ENCODE measurements around the gene ZNF197. TPM values are rescaled to one million over a fixed set of nuclear protein-coding genes. Genes with fewer than 3 reads are reported as not detected.

Gene ZNF197
- total RNA-seq, 1 experiment from 2014 or later: 7.0 TPM

- no peaks in the 10 kb centered on the region for H3K36me3 ChIP-seq (ENCODE audit: control insufficient read depth, insufficient read depth, low read length)
- H3K27me3 ChIP-seq (ENCODE audit: control insufficient read depth, insufficient read depth, low read length): no peaks in the 10 kb centered on the region
- no peak overlapping the region for H3K4me3 ChIP-seq (ENCODE audit: low read depth in 2 of 2, low read length in 2 of 2)
- ATAC-seq (no peak), DNase-seq (ENCODE audit: low read depth, low spot score) (no peak)
- POLR2A ChIA-PET: no interaction called here
- H3K4me1 ChIP-seq (ENCODE audit: control insufficient read depth, insufficient read depth, low read length): no peaks in the 10 kb centered on the region
- TF ChIP-seq SIN3A (IDR thresholded peaks at IDR 0.05; ENCODE audit: borderline replicate concordance, insufficient read depth, low read depth, low read length) (no peak), CTCF (IDR thresholded peaks at IDR 0.05) (no peak), POLR2AphosphoS5 (IDR thresholded peaks at IDR 0.05; ENCODE audit: low read depth, low read length) (no peak), TCF7L2 (IDR thresholded peaks at IDR 0.05; ENCODE audit: low read depth, low read length) (no peak)
- TF ChIP-seq, protein P1, sequence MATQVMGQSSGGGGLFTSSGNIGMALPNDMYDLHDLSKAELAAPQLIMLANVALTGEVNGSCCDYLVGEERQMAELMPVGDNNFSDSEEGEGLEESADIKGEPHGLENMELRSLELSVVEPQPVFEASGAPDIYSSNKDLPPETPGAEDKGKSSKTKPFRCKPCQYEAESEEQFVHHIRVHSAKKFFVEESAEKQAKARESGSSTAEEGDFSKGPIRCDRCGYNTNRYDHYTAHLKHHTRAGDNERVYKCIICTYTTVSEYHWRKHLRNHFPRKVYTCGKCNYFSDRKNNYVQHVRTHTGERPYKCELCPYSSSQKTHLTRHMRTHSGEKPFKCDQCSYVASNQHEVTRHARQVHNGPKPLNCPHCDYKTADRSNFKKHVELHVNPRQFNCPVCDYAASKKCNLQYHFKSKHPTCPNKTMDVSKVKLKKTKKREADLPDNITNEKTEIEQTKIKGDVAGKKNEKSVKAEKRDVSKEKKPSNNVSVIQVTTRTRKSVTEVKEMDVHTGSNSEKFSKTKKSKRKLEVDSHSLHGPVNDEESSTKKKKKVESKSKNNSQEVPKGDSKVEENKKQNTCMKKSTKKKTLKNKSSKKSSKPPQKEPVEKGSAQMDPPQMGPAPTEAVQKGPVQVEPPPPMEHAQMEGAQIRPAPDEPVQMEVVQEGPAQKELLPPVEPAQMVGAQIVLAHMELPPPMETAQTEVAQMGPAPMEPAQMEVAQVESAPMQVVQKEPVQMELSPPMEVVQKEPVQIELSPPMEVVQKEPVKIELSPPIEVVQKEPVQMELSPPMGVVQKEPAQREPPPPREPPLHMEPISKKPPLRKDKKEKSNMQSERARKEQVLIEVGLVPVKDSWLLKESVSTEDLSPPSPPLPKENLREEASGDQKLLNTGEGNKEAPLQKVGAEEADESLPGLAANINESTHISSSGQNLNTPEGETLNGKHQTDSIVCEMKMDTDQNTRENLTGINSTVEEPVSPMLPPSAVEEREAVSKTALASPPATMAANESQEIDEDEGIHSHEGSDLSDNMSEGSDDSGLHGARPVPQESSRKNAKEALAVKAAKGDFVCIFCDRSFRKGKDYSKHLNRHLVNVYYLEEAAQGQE (IDR thresholded peaks at IDR 0.05; ENCODE audit: insufficient read depth in 1 of 2, low read depth in 2 of 2, low read length in 1 of 2): no peak
- no TSS peak for BruUV-seq (replicated peaks)
- H3K27ac ChIP-seq (ENCODE audit: low read length): no peak overlapping the region
- CTCF ChIA-PET: no interaction called here
- peaks cover 9% of the 10 kb centered on the region; the same call in 1 of the 2 replicates for H3K9me3 ChIP-seq (ENCODE audit: control insufficient read depth, insufficient read depth, low read depth, low read length)
- in situ Hi-C loops (cut with HindIII; ENCODE audit: low pct_unique_long_range_greater_than_20kb, low sequenced_read_pairs): no loop called here
- intact Hi-C loops (cut with micrococcal nuclease; ENCODE audit: unreplicated experiment): no loop called here
Measured at GRCh38 chr3:44596621-44597020, 28.2 kb upstream of the ZNF197 start.

DNA sequence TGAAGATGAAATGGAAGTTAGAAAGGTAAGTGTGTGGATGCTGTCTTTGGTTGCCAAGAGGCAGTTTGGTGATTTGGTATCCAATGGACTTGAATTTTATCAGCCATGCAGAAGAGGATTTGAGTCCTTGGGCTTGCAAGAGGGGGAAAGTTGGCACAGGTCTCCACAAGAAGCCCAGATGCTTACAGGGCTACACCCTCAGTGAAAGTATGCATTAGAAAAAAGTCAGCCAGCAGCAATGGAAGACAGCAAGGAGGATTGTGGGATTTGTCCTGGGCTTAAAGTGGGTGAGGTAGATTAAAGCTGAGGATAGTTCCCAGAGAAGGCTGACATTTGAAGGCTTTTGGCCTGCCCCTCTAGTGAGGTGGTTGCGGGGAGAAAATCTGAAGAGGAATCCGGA, 23.1 kb upstream of the ZNF197 start:
- no peak overlapping the region for H3K27ac ChIP-seq (ENCODE audit: low read length)
- no peaks in the 10 kb centered on the region for H3K9me3 ChIP-seq (ENCODE audit: control insufficient read depth, insufficient read depth, low read depth, low read length)
- no peaks in the 10 kb centered on the region for H3K36me3 ChIP-seq (ENCODE audit: control insufficient read depth, insufficient read depth, low read length)
- in situ Hi-C loops (cut with HindIII; ENCODE audit: low pct_unique_long_range_greater_than_20kb, low sequenced_read_pairs) (no loop called here), intact Hi-C loops (cut with micrococcal nuclease; ENCODE audit: unreplicated experiment) (no loop called here)
- no peak for TF ChIP-seq TCF7L2 (IDR thresholded peaks at IDR 0.05; ENCODE audit: low read depth, low read length)
- TF ChIP-seq POLR2AphosphoS5 (IDR thresholded peaks at IDR 0.05; ENCODE audit: low read depth, low read length): no peak
- no peak for TF ChIP-seq CTCF (IDR thresholded peaks at IDR 0.05)
- TF ChIP-seq, protein P1 (IDR thresholded peaks at IDR 0.05; ENCODE audit: insufficient read depth in 1 of 2, low read depth in 2 of 2, low read length in 1 of 2): no peak
- TF ChIP-seq SIN3A (IDR thresholded peaks at IDR 0.05; ENCODE audit: borderline replicate concordance, insufficient read depth, low read depth, low read length): no peak
- CTCF ChIA-PET: no interaction called here
- DNase-seq (ENCODE audit: low read depth, low spot score) (no peak), ATAC-seq (no peak)
- no peak overlapping the region for H3K4me3 ChIP-seq (ENCODE audit: low read depth in 2 of 2, low read length in 2 of 2)
- POLR2A ChIA-PET: no interaction called here
- no peaks in the 10 kb centered on the region for H3K4me1 ChIP-seq (ENCODE audit: control insufficient read depth, insufficient read depth, low read length)
- BruUV-seq (replicated peaks): no TSS peak
- no peaks in the 10 kb centered on the region for H3K27me3 ChIP-seq (ENCODE audit: control insufficient read depth, insufficient read depth, low read length)
